GM12892 (cell line): Measurements from ENCODE around the gene CEP44.

ENCODE experiments used
- POLR2A ChIP-seq: IDR thresholded peaks from 2 replicates; pipeline ENCODE4 v1.6.1; 2011; ENCODE audit warnings: low read depth, low read length, control low read depth
- POLR2AphosphoS5 ChIP-seq: IDR thresholded peaks from 2 replicates; pipeline ENCODE4 v1.6.1; 2011; ENCODE audit warnings: low read depth, low read length, control low read depth
- TAF1 ChIP-seq: IDR thresholded peaks from 2 replicates; pipeline ENCODE4 v1.6.1; 2011; ENCODE audit warnings: low read depth, mild to moderate bottlenecking, control low read depth, low read length, borderline replicate concordance

- no peak for TF ChIP-seq POLR2AphosphoS5
- no peak for TF ChIP-seq TAF1
- no peak for TF ChIP-seq POLR2A
These were observed 20.3 kb upstream of the CEP44 start for GRCh38 chr4:174263445-174263736.
